ENCODE results near the gene SRRM2.

SRRM2 gene

DNA sequence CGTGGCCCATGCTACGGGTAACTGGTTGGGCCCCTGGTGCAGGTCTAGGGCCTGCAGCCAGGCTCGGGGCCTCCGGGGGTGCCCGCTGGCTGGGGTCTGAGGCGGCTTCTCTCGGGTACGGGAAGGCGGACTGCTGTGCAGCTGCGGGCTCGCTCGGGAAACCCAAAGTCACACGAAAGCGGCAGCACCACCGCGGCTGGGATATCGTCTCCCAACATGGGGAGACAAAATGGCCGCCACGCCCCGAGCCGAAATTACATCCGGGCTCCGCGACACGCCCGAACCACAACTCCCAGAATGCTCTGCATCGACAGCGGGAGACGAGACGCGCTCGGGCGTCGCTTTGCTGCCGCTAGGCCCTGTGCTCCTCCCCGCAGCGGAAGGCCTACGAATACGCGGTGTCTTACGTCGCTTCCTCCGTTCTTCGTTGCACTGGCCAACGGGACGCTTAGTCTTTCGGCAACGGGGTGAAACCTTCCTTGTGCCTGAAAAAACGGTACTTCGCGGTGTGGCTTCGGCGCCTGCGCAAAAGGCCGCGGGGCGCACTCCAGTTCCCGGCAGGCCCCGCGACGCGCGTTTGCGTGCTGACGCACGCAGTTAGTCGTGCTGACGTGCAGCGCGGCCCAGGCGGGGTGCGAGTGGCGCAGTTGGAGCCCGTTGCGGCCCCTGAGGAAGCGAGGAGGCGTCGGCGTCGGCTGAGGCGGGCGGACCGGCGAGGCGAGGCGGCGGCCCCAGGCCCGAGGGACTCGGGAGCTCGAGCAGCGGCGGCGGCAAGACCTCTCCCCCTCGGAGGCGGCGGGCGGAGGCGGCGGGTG is at the start of gene SRRM2:
Gene SRRM2 (plus strand): TSS at position 604 of the 815 bp plus-strand sequence. CDS start 3,727 bp downstream, outside the sequence.
- DNase-seq (ENCODE audit: low read depth), result peak; percentile 89

DNA sequence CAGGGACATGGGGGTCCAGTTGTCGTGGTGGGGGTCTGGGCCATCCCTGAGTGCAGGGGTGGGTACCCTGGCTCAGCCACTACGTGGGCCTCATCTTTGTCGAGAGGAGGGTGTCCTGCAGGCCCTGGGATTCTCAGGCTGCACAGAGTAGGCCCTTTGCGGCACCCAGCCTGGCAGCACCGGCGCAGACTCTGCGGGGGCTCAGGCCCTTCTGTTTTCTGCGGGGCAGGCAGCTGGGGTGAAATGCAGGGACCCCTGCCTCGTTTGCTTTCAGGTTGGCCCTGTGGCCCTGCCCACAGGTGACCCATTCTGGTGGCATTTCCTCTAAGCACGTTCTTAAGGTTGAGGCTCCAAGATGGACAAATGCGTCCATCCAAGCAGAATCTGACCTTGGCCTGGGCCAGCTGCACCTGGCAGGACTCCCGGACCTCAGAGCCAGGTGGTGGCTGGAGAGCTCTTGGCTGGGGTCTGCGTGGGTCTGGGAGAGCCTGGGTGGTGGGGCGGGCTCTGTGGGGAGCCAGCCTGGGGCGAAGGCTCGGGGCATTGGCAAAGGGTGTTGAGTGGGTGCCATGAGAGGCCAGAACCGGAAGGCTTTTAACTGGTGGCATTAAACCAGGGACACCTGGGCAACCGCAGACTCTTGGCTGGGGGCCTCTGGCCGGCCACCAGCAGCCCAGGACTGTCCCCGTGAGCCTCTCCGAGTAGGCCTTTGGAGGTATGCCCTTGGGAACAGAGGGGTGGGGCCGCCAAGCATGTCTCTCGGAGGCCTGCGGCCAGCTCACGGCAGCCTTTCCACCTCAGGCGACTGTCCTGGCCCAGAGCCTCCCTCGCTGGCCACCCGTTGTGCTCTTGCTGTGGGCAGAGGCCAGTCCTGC is 49.3 kb upstream of the SRRM2 start:
- DNase-seq (ENCODE audit: low read depth), result no peak

DNA sequence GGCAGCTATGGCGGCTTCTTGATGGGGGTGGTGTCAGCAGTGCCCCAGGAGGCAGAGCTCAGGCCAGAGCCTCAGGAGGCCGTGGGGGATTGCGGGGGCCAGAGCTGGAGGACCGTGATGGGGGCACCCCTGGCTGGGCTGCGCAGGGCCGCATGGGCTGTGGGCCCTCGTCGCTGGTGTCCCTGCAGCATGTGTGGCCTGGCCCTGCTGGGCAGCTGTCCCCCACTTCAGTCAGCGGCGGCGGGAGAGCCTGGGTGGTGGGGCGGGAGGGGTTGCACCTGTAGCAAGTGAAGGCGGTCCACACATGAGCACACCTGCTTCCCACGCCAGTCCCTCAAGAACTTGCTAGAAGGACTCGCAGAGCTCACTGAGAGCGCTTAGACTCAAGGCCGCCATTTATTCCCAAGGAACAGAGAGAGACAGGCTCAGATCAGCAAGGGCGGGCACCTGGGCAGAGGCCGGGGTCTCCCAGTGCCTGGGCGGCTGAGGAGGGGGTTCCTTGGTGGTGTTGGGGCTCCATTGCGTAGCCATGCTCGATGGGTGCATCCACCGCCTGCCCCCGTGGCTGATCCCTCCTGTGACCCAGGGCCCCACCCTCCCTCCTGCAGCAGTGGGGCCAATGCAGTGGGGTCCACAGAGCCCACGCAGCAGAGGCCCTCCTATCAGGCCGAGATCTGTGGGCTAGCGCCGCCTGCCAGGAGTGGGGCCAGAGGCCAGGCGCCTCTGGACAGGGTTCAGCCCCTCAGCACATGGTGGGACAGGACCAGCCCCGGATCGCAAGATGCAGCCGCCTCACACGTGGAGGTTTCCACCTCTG is 48.1 kb upstream of the SRRM2 start:
- no peak for DNase-seq (ENCODE audit: low read depth)

GRCh38 chr16:2704983-2705275 is 47.5 kb upstream of the SRRM2 start:
- no peak for DNase-seq (ENCODE audit: low read depth)

DNA sequence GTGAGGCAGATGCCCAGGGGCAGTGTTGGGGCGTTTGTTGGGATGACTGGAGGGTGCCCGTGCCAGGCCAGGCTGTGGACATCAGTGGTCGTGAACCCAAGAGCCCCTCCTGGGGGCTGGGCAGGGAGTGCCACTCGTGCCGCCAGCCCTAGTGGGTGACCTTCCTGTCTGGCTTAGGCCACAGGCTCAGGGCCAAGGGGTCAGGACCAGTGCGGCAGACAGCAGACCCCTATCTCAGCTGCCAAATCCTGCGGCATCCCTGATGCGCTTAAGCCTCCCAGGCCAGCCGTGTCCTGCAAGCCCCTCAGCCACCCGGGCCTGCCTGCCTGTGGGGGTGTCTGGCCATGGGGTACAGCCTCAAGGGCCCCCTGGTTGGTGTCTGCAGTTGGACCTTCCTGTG is 47.1 kb upstream of the SRRM2 start:
- DNase-seq (ENCODE audit: low read depth), result no peak

- DNase-seq (ENCODE audit: low read depth), result no peak
Measured at GRCh38 chr16:2706085-2706484, 46.4 kb upstream of the SRRM2 start.

- DNase-seq (ENCODE audit: low read depth), result no peak
Measured at GRCh38 chr16:2706611-2707311, 45.7 kb upstream of the SRRM2 start.

DNA sequence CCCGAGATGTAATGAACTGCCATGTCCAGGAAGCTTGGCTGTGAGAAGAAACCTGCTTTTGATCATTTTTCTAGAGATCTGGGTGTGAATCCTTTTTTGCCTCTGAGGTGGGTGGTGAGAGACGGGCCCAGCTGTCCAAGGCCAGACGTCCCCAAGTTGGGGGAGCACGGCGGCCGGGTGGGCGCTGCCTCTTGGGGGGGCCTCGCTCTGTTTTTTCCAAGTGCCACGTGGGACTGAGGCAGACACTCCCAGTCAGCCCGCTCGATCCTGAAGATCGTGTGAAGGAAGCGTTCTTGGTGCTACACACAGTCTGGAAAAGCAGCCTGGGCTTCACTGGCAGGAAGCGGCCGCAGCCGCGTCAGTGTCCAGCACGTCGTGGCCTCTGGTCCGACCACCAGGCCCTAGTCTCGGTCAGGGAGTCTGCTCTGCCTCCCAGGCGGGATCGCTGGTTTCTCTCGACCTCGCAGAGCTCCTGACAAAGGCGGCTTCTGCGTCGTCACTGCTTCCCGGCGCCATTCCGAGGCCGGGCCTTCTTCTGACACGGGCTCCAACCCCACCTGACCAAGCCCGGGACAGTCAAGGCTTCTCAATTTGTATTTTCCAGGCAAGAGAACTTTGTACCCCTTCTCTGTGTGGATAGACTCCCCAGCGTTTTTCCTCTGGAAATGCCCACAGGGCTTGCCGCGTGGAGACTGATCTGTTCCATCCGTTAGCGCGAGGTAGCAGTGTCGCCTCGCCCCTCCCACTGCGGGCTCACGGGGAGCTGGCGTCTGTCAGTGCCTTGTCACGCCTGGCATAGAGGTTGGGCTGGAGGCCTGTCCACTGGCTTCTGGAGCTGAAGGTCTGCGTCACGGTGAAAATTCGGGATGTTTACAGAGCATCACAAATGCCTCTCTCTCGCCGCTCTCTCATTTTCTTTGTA is 44.8 kb upstream of the SRRM2 start:
- DNase-seq (ENCODE audit: low read depth), result no peak

- no peak for DNase-seq (ENCODE audit: low read depth)
Measured at GRCh38 chr16:2708290-2708639, 44.2 kb upstream of the SRRM2 start.

- no peak for DNase-seq (ENCODE audit: low read depth)
Measured at GRCh38 chr16:2708955-2709587, 43.4 kb upstream of the SRRM2 start.

DNA sequence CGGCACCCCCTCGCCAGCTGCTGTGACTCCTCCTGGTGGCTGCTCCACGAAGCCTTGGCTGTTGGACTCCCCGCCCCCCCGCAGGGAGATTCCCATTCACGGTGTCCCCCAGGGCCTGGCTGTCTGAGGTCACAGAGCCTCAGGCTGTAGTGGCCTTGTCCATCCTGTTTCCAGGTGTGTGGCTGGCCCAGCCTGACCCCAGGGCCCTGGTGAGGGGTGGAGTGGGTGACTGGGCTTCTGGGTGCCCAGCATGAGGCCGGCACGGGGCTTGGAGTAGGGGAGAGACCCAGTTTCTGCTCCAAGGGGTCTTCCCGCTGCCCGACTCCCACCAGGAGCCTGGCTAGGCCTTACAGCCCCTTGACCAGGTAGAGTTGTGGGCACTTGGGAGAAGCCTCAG is 42.9 kb upstream of the SRRM2 start:
- no peak for DNase-seq (ENCODE audit: low read depth)

GRCh38 chr16:2710021-2710710 is 42.3 kb upstream of the SRRM2 start:
- DNase-seq (ENCODE audit: low read depth), result no peak

GRCh38 chr16:2710711-2711231 is 41.7 kb upstream of the SRRM2 start:
- no peak for DNase-seq (ENCODE audit: low read depth)

GRCh38 chr16:2711370-2712062 is 40.9 kb upstream of the SRRM2 start:
- DNase-seq (ENCODE audit: low read depth), result no peak

GRCh38 chr16:2712063-2712441 is 40.4 kb upstream of the SRRM2 start:
- no peak for DNase-seq (ENCODE audit: low read depth)

- DNase-seq (ENCODE audit: low read depth), result no peak
Measured at GRCh38 chr16:2712546-2712945, 39.9 kb upstream of the SRRM2 start.

DNA sequence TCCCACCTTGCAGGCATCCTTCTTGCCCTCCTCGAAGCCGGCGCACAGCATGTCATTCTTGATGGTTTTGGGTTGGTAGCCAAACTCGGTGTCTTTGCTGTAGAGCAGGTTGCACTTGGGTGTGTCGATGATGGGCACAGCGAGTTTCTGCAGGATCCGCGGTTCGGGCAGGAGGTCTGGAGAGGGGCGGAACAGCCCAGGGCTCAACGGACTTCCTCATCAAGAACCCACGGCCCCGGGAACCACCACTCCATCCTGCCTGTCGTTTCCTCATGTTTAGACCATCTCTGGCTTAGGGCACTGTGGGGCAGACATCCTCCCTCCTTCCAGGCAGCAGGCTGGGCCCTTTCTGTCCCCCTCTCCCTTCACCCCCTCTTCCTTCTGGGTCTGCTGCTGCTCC is 38.9 kb upstream of the SRRM2 start:
- no peak for DNase-seq (ENCODE audit: low read depth)

GRCh38 chr16:2713985-2714774 is 38.3 kb upstream of the SRRM2 start:
- no peak for DNase-seq (ENCODE audit: low read depth)
